Muscle layer of duodenum (tissue), 2 donors: ENCODE measurements around the gene GRK3.

Experiments
- H3K27ac ChIP-seq: one replicate; pipeline ENCODE4 v1.7.0; 2013; ENCODE audit warnings: mild to moderate bottlenecking, low read length
- H3K27me3 ChIP-seq: one replicate; pipeline ENCODE4 v1.7.0; 2013; ENCODE audit warnings: low read depth, mild to moderate bottlenecking, control low read depth, low read length
- H3K36me3 ChIP-seq, 2 donors: one replicate each; pipeline ENCODE4 v1.7.0; 2013; ENCODE audit warnings: low read length in 2 of 2, control low read depth in 1 of 2, mild to moderate bottlenecking in 1 of 2; ENCODE audit not compliant: insufficient read depth in 2 of 2, control insufficient read depth in 1 of 2
- H3K4me1 ChIP-seq, 2 donors: one replicate each; pipeline ENCODE4 v1.7.0; 2013; ENCODE audit warnings: low read length in 2 of 2, mild to moderate bottlenecking in 2 of 2, control low read depth in 1 of 2, moderate library complexity in 1 of 2; ENCODE audit not compliant: insufficient read depth in 2 of 2, control insufficient read depth in 1 of 2
- H3K4me3 ChIP-seq, 2 donors: one replicate each; pipeline ENCODE4 v1.7.0; 2013; ENCODE audit warnings: low read length in 2 of 2, low read depth in 1 of 2, mild to moderate bottlenecking in 1 of 2
- H3K9me3 ChIP-seq, 2 donors: one replicate each; pipeline ENCODE4 v1.7.0; 2013; ENCODE audit warnings: low read length in 2 of 2, control low read depth in 1 of 2, mild to moderate bottlenecking in 1 of 2; ENCODE audit not compliant: control insufficient read depth in 1 of 2
- donor health status: healthy.

The GRK3 gene

DNA sequence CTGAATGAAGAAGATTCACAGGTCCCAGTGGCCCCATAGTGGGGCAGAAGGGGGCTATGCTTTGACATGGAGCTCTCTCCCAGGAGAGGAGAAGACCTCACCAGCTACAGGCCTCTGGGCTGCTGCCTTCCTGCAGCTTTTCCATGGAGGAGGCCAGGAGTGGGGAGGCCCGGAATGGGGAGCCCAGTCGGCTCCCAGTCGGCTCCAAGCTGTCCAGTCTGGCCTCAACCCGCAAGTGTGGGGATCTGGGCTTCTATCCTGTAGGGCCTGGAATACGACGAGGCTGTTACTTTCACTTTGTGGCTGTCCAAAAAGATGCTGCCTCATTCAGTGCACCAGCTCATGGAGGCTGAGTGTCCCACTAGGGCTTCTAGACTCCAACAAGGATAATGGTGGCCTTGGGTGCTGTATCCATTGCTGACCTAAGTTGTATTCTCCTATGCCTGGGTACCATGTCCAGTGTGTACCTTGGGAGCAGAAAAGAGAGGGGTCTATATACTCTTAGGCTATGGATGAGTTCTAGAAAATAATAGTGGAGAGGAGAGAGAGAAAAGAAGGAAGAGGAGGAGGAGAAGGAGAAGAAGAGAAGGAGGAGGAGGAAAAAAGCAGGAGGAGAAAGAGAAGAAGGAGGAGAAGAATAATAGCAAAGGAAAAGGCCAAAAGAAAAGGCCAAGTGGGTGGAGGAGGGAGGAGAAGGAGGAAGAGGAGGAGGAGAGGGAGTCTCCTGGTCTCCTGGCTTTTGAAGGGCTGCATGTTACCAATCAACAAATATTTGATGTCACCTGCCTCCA is 178.6 kb downstream of the GRK3 start:
- Histone ChIP-seq H3K27ac (no peak overlapping the region), H3K4me1 (no peaks in the 10 kb centered on the region), H3K4me3 (no peak overlapping the region), H3K9me3 (no peaks in the 10 kb centered on the region), H3K27me3 (no peaks in the 10 kb centered on the region), H3K36me3 (no peaks in the 10 kb centered on the region)

DNA sequence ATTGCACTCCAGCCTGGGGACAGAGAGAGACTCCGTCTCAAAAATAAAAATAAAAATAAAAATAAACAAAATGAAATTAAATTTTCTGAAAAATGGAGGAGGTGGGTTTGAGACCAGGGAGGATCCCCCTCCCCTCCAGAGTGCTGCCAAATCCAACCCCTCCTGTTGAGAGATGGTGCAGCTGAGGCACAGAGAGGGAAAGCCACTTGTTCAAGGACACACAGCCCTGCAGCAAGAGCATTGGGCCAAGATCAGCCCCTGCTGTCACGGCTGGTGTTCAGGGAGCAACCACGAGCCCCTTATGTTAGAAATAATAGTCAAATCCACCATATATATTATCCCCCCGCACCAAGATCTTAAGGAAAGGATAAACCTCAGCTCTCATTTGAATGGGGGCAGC is 180.2 kb downstream of the GRK3 start:
- Histone ChIP-seq H3K4me1 (no peaks in the 10 kb centered on the region), H3K9me3 (no peaks in the 10 kb centered on the region), H3K4me3 (no peak overlapping the region), H3K36me3 (no peaks in the 10 kb centered on the region), H3K27me3 (no peaks in the 10 kb centered on the region), H3K27ac (no peak overlapping the region)

DNA sequence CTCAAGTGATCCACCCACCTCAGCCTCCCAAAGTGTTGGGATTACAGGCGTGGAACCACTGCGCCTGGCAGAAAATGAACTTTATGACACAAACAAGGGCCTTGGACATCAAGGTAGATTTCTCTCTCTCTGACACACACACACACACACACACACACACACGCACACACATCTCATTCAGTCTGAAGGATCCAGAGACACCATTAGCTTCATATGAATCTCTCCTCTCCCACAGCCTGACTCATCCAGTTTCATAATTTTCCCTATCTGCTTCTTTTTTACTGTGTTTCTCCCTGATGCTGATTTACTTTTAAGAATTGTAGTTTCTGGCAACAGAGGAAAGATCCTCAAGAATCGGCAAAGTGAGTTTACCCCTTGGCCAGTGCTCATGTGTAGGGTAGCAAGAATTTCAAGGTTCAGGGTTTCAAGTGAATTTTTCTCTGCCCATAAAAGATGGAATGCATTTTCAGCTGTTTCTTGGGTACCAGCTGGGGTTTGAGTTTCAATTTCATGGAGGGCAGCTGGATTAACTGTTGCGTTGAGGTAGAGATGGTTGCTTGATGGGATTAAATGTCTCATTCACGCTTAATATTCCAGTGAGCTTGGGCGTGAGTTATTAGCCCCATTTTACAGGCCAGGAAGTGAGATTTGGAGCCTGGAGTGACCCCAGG is 181.0 kb downstream of the GRK3 start:
- Histone ChIP-seq H3K27ac (no peak overlapping the region), H3K27me3 (no peaks in the 10 kb centered on the region), H3K36me3 (no peaks in the 10 kb centered on the region), H3K4me3 (no peak overlapping the region), H3K9me3 (no peaks in the 10 kb centered on the region), H3K4me1 (no peaks in the 10 kb centered on the region)

DNA sequence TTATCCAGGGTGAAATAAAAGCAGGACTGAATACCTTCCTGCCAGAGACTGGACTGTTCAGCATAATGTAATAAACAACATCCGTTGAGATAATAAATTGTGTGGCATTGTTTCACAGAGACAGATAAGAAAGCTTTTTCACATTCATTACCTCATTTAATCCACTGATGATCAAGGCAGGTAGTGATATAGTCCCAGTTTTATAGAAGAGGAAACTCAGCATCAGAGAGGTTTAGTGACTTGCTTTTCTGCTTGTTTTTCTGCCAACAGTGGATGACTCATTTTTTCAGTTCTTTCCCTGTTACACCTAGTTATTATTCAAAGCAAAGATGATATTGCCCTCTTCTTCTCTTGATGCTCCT is 181.5 kb downstream of the GRK3 start:
- Histone ChIP-seq H3K36me3 (no peaks in the 10 kb centered on the region), H3K27me3 (no peaks in the 10 kb centered on the region), H3K4me1 (no peaks in the 10 kb centered on the region), H3K27ac (no peak overlapping the region), H3K4me3 (no peak overlapping the region), H3K9me3 (no peaks in the 10 kb centered on the region)

DNA sequence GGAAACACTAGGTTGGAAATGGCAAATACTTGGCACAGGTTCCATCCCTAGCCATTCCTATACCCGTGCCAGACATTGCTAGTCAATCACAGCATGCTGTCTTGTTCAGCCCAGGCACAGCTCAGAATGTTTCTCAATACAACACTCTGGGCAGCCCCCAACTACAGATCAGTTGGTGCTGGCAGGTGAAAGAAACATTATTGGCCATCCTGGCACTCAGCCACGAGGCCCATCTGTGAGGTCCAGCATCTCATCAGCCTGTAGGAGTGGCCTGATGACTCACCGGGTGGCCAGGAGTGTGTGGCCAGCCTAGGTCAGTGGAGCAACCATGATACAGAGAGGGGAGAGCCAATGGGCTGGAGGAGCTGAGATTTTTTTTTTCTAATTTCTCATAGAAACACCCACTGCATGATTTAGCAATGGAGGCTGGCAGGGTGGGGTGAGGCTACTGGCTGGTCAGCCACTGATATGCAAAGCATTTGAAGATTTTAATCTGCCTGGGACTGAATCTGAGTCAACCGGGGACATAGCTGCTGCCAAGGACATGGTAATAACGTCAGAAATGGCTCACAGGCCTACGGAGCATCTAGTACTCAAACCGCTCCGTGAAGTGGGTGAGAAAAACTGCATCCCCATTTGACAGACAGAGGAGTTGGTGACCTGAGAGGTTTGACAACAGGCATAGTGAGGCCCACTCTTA is 182.9 kb downstream of the GRK3 start:
- H3K4me1 ChIP-seq = no peaks in the 10 kb centered on the region
- H3K27ac ChIP-seq = no peak overlapping the region
- no peaks in the 10 kb centered on the region for H3K9me3 ChIP-seq
- no peak overlapping the region for H3K4me3 ChIP-seq
- no peaks in the 10 kb centered on the region for H3K36me3 ChIP-seq
- H3K27me3 ChIP-seq = no peaks in the 10 kb centered on the region

DNA sequence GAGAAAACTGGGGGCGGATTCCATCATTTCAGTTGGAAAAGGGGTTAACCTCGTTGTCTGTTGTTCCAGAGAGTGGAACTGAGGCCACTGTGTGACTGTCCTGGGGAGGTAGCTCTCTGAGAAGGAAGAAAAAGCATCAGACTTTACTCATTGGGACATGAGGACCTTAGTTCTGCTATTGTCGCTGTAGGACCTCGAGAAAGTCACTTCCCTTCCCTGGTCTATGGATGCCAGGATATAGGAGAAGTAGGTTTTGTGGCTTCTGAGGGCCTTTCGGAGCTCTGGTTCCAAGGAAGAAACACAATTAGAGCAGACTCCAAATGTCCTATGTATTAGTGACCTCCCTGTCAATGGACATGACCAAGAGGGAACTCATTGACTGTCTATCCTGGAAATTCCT is 183.7 kb downstream of the GRK3 start:
- Histone ChIP-seq H3K9me3 (no peaks in the 10 kb centered on the region), H3K4me1 (no peaks in the 10 kb centered on the region), H3K27ac (no peak overlapping the region), H3K27me3 (no peaks in the 10 kb centered on the region), H3K36me3 (no peaks in the 10 kb centered on the region), H3K4me3 (no peak overlapping the region)

DNA sequence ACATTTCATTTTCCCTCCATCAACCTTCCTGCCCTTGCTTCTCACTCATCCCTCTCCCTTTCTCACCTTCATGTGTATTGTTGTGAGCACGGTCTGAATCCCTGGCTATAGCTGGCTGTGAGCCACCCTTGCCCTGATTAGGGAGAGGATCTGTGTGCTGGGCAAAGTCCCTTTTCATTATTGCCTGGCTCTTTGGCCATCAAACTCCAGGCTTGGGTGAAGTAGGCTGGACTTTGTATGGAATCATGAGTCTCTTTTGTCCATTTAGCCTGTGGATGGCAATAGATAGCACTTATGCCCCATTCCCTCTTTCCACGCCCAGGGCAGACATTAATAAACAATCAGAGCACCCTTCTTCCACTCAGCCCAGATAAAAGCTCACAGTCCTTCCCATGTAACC is 184.2 kb downstream of the GRK3 start:
- no peaks in the 10 kb centered on the region for H3K9me3 ChIP-seq
- H3K4me3 ChIP-seq = no peak overlapping the region
- no peaks in the 10 kb centered on the region for H3K27me3 ChIP-seq
- no peaks in the 10 kb centered on the region for H3K4me1 ChIP-seq
- no peak overlapping the region for H3K27ac ChIP-seq
- no peaks in the 10 kb centered on the region for H3K36me3 ChIP-seq

DNA sequence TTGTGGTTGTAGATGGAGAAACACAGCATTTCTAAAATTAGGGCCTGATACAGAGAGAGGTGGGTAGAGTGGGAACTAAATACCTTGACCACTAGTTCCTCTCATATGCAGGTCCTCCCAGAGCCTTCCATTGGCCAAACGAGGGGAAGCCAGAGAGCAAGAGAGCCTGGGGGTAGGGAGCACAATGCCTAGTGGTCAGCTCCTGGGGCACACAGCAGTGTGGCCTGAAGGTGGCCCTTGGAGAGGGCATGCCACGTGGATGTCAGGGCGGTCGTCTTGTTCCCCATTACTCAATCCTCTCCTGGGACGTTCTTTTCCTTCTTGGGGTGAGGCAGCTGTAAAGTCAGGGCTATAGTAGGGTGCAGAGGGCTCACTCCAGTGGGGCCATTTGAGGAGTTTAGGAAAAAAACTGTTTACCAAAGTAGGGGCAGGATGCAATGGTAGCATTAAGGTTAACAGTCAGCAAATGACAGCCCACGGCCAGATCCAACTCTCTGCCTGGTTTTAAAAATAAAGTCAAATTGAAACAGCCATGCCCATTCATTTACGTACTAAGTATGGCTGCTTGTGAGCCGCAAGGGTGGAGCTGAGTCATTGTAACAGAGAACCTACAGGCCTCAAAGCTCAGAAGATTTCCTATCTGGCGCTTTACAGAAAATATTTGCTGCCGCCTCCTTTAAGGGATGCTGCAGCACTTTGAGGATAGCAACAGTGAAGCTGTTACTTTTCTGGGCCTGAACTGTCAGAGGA is 185.1 kb downstream of the GRK3 start:
- Histone ChIP-seq H3K4me1 (peaks cover 0 to 3% of the 10 kb centered on the region in 2 donors), H3K27me3 (no peaks in the 10 kb centered on the region), H3K9me3 (no peaks in the 10 kb centered on the region)

DNA sequence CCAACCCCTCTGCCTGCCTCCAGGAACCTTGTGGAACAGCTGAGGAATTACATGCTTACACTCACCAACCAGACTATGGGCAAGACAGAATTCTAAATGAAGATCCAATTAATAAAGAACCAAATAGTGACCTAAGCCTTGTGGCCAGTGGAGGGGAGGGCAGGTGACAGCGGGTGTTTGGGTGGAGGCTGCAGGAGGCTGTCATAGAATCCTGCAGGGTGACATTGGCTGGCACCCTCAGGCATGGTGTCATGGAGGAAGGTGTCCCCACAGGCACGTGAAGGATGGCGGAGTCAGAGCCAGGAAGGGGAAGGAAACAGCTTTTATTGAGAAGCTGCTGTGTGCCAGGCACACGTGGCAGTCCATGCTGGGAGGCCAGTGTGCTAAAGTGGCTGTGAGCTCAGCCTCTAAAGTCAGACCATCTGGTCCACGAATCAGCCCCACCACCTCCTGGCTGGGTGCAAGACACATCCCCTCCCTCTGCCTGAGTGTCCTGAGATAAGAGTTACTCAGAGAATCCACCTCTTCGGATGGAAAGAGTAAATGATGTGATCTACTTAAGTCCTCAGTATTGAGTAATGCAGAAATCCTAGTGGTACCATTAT is 186.2 kb downstream of the GRK3 start:
- no peaks in the 10 kb centered on the region for H3K36me3 ChIP-seq
- no peak overlapping the region for H3K27ac ChIP-seq
- no peaks in the 10 kb centered on the region for H3K27me3 ChIP-seq
- H3K4me1 ChIP-seq = peaks cover 0 to 3% of the 10 kb centered on the region in 2 donors
- H3K9me3 ChIP-seq = no peaks in the 10 kb centered on the region
- H3K4me3 ChIP-seq = no peak overlapping the region

More for the DNA sequence above, 185.1 kb downstream of the GRK3 start:
- Histone ChIP-seq H3K27ac (no peak overlapping the region), H3K4me3 (no peak overlapping the region), H3K36me3 (no peaks in the 10 kb centered on the region)

DNA sequence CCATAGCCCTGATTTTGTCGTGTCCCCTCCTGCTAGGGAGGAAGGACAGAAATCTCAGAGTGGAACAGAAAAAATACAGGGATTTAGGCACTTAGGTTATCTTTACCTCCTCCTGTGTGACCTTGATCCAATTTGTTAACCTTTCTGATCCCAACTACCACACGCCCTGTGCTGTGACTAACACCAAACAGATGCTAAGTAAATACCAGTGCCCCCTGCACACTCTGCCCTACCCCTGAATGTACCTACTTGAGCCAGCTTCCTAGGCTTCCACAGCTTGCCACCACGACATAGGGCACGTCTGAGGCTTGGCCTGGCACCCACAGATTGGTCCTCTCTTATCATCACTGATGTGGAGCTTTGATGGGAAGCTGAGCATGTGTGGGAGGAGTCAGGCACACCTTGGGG is 186.7 kb downstream of the GRK3 start:
- Histone ChIP-seq H3K27ac (no peak overlapping the region), H3K4me1 (peaks cover 0 to 3% of the 10 kb centered on the region in 2 donors)

More for the DNA sequence above, 186.7 kb downstream of the GRK3 start:
- H3K27me3 ChIP-seq = no peaks in the 10 kb centered on the region
- no peaks in the 10 kb centered on the region for H3K9me3 ChIP-seq
- no peak overlapping the region for H3K4me3 ChIP-seq
- H3K36me3 ChIP-seq = no peaks in the 10 kb centered on the region
